ENCODE results near the gene SUMF1. TPM values are rescaled to one million over a fixed set of nuclear protein-coding genes. Genes with fewer than 3 reads are reported as not detected.
A peak's percentile ranks its signal among the peaks of the same experiment; 100 is the strongest.

The SUMF1 gene
- total RNA-seq, 1 experiment from 2014 or later = 87.0 TPM

DNA sequence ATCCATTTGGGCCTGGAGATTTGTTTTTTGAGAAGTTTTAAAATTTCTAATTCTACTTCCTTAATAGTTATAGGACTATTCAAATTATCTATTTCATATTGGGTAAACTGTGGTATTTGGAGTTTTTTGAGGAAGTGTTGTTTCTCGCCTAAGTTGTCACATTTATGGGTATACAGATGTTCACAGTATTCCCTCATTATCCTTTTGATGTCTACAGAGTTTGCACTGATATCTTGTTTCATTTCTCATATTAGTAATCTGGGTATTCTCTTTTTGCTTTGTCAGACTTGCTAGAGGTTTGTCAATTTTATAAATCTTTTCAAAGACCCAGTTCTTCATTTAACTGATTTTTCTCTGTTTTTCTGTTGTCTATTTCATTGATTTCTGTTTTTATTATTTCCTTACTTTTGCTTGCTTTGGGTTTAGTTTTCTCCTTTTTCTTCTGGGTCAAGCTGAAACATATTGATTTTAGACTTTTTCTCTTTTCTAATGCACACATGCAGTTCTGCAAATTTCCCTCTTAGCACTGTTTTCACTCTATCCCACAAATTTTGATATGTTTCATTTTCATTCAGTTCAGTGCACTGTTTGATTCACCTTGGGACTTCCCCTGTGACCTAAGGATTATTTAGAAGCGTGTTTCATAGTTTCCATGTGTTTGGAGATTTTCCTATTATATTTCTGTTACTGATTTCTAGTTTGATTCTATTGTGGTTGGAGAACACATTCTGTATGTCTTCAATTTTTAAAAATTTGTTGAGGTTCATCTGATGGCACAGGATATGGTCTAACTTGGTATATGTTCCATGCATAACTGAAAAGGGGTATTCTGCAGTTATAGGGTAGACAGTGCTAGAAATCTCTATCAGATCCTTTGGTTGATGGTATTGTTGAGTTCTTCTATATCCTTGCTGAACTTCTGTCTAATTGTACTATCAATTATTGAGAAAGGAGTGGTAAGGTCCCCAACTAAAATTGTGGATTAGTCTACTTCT lies 79.6 kb downstream of the SUMF1 start:
- DNase-seq (ENCODE audit: low spot score) = no peak

DNA sequence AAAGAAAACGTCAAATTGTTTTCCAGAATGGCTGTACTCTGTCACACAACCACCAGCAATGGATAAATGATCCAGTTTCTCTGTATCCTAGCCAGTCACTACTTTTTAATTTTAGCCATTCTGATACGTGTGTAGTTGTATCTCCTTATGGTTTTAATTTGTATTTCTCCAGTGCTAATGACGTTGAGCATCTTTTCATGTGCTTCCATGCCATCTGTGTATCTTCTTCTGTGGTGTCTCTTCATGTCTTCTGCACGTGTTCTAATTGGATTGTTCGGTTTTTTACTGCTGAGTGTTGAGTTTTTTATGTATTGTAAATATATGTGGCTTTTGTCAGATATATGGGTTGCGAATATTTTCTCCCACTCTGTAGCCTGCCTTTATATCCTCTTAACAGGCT lies 81.9 kb downstream of the SUMF1 start:
- no peak for DNase-seq (ENCODE audit: low spot score)

DNA sequence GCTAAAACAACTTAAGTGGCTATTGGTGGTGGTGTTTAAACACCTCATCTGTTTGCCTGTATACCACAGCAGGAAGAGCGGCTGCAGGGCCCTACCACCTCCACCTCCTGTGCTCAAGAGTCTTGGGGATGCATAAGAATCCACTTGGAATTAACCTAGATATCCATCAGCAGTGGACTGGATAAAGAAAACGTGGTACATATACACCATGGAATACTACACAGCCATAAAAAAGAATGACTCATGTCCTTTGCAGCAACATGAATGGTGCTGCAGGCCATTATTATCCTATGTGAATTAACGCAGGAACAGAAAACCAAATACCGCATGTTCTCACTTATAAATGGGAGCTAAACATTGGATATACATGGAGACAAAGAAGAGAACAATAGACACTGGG lies 87.1 kb downstream of the SUMF1 start:
- DNase-seq (ENCODE audit: low spot score) = no peak

DNA sequence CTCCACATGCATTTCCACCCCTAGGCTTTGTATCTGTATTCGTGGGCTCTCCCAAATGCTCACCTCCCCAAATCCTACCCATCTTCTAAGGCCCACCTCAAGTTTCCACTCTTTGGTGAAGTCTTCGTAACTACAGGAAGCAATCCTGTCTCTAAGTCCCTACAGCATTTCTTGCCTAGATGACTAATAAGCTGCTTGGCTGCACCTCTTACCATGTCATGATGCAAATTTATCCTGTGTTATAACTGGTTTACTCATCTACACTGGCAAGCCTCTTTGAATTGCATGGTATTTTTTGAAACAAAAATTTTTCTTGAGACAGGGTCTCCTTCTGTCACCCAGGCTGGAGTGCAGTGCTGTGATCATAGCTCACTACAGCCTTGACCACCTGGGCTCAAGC lies 90.6 kb downstream of the SUMF1 start:
- no peak for DNase-seq (ENCODE audit: low spot score)

DNA sequence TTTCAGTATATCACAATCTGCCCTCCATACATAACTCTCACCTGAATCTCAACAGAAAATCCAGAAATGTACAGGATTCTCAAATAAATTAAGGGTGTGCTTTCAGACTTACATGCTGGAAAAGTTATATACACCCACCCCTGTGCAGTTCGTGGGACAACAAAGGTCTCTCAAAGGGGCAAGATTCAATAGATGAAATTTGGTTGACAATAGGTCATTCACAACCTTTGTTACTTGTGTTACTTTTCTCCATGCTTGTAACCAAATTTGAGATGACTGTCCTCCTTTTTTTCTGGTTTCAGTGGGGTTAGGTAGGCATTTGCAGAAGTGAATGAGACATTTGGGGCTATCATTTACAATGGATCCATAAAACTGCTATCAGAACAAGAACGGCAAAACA lies 91.2 kb downstream of the SUMF1 start:
- no peak for DNase-seq (ENCODE audit: low spot score)

DNA sequence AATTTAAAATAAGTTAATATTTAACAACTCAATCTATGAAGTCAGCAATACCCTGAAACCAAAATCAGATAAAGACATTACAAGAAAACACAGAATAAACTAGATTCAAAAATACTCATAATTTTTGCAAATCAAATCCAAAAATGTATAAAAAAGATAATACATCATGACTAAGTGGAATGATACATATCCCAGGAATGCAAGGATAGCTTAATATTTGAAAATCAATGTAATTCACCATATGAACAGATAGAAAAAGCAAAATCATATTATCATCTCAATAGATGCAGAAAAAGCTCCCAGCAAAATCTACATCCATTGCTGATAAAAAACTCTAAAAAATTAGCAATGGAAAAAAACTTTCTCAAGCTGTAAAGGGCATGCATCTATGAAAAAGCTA lies 93.4 kb downstream of the SUMF1 start:
- no peak for DNase-seq (ENCODE audit: low spot score)

DNA sequence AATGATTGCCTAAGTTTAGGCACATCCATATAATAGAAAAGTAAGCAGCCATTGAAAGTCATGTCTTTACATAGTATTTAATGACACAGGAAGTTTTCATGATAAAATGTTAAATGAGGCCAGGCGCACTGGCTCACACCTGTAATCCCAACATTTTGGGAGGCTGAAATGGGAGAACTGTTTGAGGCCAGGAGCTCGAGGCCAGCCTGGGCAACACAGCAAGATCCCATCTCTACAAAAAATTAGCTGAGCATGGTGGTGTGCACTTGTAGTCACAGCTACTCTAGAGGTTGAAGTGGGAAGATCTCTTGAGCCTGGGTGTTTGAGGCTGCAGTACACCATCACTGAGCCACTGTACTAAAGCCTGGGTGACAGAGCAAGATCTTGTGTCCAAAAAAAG lies 104.5 kb downstream of the SUMF1 start:
- no peak for DNase-seq (ENCODE audit: low spot score)

DNA sequence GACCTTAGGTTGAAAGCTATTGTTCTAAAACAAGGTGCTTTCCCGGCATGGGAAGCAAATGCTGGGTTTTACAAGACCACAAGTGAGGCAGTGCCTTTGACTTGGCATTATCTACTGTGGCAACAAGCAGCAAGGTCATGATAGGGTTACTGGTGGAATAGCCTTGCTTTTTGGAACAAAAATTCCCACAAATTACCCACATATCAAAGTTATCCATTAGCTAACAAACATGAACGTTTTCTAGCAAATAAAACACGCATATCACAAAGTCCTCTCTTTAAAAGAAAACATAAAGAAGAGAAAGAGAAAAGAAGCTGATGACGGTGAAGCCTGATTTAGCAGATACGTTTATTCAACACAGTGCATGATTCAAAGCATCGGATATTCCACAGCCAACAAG lies 106.3 kb downstream of the SUMF1 start:
- no peak for DNase-seq (ENCODE audit: low spot score)

DNA sequence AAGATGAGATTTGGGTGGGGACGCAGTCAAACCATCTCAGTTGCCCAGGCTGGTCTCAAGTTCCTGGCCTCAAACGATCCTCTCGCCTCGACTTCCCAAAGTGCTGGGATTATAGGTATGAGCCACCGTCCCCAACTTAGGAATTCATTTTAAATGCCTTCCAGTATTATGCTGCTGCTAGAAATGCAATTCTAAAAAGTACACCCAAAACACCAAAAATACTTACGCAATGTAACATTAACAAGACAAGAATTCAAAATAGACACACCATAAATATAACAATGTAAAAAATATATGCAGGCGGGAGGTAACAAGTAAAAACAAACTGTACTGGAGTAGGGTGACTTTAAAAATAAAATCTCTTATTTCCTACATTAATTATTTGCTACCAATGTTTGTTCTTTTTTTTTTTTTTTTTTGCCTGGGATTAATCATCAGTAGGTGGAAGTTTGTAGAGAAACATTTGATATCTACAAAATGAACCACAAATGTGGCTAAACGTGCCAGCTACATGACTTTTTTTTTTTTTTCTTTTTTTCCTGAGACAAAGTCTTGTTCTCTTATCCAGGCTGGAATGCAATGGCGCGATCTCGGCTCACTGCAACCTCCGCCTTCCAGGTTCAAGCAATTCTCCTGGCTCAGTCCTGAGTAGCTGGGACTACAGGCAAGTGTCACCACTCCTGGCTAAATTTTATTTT lies 107.1 kb downstream of the SUMF1 start:
- no peak for DNase-seq (ENCODE audit: low spot score)

DNA sequence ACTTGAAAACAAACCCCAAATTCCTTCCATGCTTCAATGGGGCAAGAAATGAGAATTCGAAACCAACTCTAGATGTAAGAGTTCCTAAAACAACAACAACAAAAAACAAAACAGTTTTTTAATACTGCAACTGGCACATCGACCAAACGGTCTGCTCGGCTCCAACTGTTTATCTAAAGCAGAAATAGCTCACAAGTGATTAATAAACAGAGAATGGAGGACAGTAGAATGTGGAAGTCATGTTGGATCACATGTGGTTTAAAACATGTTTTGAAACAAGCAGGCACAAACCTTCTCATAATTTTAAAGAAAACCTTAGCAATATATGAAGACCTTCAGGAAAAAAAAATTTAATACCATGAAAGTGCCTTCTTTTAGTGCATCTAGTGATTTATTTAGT lies 108.8 kb downstream of the SUMF1 start:
- no peak for DNase-seq (ENCODE audit: low spot score)

DNA sequence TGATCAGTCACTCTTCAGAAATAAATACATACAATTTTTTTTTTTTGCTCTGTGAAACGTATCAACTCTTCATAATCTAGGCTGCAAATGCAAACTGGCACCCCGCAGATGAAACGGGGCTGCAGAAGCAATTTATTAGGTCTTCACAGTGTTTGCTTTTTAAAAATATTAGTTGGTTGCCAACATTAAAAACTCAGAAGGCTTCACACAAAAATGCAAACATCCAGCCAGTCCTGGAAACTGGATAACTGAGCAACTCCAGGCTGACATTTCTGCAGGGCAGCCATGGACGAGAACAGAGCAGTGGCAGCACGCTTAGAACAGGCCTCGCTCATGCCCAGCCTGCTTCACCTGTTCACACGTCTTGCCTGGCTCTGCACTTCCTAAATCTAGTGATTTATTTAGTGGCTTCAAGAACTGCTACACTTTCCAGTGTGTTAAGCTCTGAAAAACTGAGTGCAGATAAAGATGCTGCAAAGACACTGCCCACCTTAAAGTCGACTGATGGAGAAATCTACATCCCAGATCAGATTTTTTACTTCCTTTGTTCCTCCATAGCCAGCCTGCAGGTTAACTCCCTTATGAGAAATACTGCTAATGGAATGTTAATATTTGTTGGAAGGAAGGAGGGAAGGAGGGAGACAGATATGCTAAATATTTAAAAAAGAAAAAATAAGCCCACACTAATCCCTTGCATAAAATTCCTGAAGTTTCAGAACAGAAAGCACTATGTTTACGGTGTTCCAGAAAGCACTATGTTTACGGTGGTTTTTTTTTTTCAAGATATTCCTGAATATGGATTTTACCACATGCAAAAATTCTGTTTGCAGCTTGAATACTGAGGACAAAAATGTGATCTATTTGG lies 110.3 kb downstream of the SUMF1 start:
- no peak for DNase-seq (ENCODE audit: low spot score)

DNA sequence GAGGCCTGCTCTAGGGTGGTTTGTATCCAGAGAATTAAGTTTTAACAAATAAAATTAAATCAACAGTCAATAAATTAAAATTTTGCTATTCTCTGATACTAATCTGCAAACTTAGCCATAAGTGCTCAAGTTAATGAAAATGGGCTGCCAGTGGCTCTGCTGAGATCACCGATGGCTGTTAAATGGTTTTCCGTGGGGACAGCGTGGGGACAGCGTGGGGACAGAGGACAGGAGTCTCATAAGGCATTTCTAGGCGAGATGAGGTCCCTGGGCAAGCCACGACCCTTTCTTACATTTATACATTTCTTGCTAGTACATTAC lies 110.9 kb downstream of the SUMF1 start:
- no peak for DNase-seq (ENCODE audit: low spot score)

DNA sequence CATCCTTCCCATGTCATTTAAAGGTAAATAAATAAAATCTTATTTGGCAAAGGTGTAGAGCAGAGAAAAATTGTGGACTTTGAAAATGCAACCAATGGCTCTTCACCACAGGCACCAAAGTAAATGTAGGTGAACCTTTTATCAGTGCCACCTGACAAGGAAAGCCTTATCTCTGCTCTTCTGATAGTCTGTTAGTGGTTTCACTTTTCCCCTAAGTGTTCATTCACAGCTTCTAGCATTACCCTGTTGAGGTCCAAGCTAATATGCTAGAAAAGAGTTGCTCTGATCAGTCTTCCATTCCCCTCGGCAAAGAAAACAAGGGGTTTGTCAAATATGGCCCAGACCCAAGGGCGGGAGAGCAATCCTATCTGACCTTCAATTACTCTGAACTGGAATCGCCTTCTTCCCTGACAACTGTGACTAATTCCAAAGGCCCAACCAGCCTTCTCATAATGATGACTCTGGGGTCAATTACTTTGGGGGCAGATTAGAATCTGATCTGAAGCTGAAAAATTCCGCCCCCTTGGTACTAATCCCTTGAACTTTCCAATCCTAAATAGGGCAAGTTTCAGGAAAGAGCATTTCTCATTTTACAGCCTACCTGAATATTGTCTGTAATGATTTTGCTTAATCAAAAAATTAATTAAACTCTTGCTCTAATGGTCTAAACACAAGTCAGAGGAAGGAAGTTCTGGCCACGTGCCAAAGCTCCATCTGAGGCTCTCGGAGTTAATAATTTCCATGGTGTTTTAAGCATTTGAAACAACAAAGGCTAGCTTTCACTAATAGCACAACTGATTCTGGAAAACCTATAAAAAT lies 111.5 kb downstream of the SUMF1 start:
- no peak for DNase-seq (ENCODE audit: low spot score)

DNA sequence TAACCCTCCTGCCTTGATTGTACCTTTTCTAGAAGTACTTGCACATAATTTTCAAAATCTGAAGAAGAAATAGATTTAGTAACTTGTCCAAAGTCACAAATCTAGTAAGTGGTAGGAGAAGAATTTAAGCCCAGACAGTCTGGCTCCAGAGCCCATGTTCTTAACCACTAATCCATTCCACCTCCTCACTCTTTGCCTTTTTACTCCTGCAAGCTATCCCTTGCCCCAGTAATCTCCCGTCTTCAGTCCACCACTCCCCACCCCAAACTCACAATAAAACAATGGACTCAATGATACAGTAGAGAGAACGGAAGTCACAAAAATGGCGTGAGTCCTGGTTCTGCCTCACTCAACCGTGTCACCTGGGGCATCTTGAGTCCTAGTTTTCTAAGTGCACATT lies 115.2 kb downstream of the SUMF1 start:
- no peak for DNase-seq (ENCODE audit: low spot score)

DNA sequence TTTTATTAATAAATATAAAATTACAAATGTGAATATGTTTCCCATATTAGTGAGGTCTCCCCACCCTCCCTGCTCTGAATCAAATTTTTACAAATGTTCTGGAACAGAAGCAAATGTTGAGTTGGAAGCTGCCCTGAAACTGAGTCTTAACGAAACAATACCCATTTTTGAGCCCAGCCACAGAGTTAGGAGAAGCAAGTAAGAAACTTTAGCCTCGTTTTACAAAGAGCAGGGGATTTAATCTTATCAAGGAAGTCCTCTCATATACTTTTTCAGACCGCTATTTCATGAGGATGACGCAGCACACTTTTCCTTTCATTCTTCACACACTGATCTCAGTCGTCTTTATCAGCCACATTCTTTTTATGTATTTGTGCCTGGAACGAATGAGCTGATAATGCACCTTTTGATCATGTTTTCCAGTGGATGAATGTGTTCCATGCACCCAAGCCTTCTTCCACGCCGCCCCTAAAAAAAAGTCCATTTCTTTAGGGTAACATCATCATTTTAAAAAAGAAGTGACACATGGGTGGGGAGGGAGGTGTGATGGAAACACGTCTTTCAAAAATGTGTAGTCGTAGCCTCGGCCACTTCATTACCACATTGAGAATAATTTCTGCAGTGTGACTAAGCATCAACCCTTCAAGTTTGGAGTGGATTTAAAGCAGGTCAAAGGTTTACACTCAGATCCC lies 115.8 kb downstream of the SUMF1 start:
- peak; percentile 25 for DNase-seq (ENCODE audit: low spot score)

DNA sequence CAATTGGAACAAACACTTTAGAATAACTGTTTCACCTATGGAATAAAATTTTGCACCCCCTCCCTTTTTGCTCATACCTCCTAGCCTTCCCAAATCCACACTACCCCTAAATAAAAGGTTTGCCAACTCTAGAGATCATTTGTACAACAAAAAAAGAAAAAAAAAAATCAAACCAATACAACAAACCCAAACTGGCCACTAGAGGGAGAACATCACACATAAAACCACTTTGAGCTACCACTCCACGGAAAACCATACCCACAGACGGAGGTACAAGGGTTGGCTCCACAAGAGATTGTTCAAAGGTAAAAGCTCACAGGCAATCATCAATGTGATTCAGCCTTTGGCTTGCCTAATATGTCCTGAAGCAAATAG lies 116.3 kb downstream of the SUMF1 start:
- DNase-seq (ENCODE audit: low spot score) = peak; percentile 73

DNA sequence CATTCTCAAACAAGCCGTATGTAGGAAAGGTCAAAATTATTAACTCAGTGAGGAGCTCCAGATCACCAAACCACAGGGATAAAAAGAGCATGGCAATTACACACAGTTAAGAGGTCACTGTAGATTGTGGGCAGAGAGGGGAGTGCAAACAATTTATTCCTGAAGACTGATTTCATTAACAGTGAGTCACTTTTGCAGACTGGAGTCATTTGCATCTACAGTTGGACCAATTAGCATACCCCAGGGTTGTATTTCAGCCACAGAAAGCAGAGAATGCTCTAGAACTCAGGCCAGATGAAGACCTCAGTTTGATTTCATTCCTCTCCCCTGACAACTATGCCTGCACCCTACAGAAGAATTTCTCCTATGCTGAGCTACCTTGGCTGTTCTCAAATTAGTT lies 123.8 kb downstream of the SUMF1 start:
- peak; percentile 14 for DNase-seq (ENCODE audit: low spot score)

DNA sequence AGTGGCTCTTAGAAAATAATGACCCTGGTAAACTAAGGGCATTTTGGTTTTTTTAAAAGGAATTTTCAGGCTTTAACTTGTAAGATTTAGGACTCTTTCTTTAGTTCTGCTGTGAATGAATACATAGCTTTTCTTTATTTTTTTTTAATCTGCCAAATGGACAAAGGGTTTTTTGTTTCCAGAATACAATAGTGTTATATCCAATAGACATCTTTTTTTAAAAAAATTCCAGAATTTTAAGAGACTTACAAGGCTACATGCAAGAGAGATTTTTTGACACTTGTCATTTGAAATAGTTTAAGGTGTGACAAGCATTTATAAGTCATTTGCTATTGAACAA lies 125.8 kb downstream of the SUMF1 start:
- no peak for DNase-seq (ENCODE audit: low spot score)

DNA sequence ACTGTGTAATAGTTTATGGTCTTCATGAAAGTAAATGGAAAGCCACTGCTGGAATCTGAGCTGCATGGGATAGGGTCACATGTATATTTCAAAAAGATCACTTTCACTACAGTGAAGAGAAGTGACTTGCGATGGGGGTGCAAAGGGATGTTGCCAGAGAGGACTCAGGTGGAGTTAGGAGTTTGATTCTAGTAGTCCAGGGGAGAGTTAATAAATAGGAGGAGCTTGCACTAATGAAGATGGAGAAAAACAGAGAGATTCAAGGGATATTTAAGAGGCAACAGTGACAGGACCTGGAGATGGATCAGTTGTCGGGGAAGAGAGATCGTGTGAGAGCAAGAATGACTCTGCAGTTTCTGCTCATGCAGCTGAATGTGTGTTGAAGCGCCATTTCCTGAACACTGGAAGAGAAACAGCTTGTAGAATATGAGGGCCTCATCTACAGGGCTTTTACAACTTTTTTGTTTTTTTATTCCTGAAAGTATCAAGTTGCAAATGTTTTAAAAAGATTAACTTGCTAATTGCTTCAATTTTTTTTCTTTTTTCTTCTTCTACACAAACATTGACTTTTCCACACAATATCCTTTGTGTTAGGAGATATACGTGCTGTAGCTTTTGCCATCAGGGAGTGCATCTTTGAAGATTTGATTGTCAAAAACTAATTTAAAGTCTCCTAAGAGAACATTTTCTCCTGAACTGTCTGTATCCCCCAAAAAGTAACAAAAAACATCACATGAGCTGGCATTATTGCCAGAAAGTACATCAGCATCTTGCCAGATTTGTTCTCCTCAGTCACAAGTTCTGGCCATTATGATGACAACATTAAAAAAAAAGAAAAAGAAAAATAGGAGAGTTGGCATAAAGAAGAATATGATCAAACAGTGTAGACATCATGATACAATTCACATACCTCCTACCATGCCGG lies 126.4 kb downstream of the SUMF1 start:
- DNase-seq (ENCODE audit: low spot score) = no peak

DNA sequence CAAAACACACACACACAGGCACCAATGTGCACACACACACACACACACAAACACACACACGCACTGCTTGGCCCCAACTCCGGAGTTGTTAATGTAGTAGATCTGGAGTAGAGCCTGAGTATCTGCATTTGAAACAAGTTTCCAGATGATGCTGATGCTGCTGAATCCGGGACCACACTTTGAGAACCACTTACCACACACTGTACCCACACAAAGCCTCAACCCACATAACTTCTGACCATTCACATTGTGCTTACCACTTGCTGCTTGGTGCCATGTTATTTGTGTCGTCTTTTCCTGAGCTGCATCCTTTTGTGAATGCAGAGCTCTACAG lies 127.0 kb downstream of the SUMF1 start:
- DNase-seq (ENCODE audit: low spot score) = no peak

Data from A172 (cell line).